ENCODE data around the gene MLC1. TPM values are rescaled to one million over a fixed set of nuclear protein-coding genes. Genes with fewer than 3 reads are reported as not detected.

MLC1 gene
- total and polyA plus RNA-seq, 10 of the 15 experiments (the other 5 are each of a cell fraction or from before 2014, with no cell fraction given): 0.03 to 0.15 (median 0.07) TPM; not detected in 7

DNA sequence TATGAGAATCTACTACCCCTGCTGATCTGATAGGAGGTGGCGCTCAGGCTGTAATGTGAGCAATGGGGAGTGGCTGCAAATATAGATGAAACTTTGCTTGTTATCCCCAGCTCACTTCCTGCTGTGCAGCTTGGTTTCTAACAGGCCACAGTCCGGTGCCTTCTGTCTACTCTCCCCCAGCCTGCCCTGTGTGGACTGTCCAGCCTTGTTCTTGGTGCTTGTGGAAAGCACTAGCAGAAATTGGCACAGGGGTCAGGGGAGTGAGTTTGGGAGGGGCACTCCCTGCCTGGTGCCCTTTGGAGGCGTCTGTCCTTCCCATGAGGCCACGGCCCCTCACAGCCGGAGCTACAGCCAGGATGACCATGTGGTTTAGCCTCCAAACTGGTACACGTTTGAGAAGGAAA, 18.9 kb upstream of the MLC1 start:
- no peak overlapping the region for H2AFZ ChIP-seq (ENCODE audit: control insufficient read depth, low read depth, low read length)
- H3K9ac ChIP-seq (ENCODE audit: control insufficient read depth, insufficient read depth, low read length): no peak overlapping the region
- RAD21 ChIA-PET (ENCODE audit: unreplicated experiment): no interaction called here
- H3K27ac ChIP-seq (ENCODE audit: control insufficient read depth, insufficient read depth): no peak overlapping the region
- in situ Hi-C loops (cut with MboI) (no loop called here), intact Hi-C loops (cut with micrococcal nuclease; ENCODE audit: unreplicated experiment) (no loop called here)
- no peaks in the 10 kb centered on the region for H3K27me3 ChIP-seq (replicated peaks in 1 of 2; ENCODE audit: control insufficient read depth in 2 of 2, insufficient read depth in 2 of 2, low read length in 1 of 2)
- CTCF ChIA-PET: no interaction called here
- H3K9me3 ChIP-seq (replicated peaks; ENCODE audit: control insufficient read depth, insufficient read depth, low read length): no peaks in the 10 kb centered on the region
- no peaks in the 10 kb centered on the region for H4K20me1 ChIP-seq (ENCODE audit: control insufficient read depth, insufficient read depth)
- no peaks in the 10 kb centered on the region for H3K79me2 ChIP-seq (ENCODE audit: control insufficient read depth, insufficient read depth, low read length)
- FAIRE-seq (no peak), DNase-seq (ENCODE audit: low read depth, low spot score) (no peak), ATAC-seq (no peak)
- H3K36me3 ChIP-seq (ENCODE audit: control insufficient read depth in 2 of 2, insufficient read depth in 2 of 2, low read length in 1 of 2): no peaks in the 10 kb centered on the region
- no peak overlapping the region for H3K4me3 ChIP-seq
- no TSS peak for BruUV-seq (replicated peaks)
- WGBS (ENCODE audit: insufficient coverage, insufficient replicate concordance, low lambda C conversion rate, missing lambda C conversion rate): 72% methylated on average over 6 of the region's 6 CpGs
- peaks cover 8% of the 10 kb centered on the region for H3K4me1 ChIP-seq (ENCODE audit: control insufficient read depth, insufficient read depth, low read length)
- SMC1A ChIA-PET (ENCODE audit: uncharacterized antibody, unreplicated experiment): no interaction called here
- POLR2A ChIA-PET: no interaction called here
- no peak overlapping the region for H3K4me2 ChIP-seq (ENCODE audit: control insufficient read depth, insufficient read depth)
- TF ChIP-seq, protein P1, sequence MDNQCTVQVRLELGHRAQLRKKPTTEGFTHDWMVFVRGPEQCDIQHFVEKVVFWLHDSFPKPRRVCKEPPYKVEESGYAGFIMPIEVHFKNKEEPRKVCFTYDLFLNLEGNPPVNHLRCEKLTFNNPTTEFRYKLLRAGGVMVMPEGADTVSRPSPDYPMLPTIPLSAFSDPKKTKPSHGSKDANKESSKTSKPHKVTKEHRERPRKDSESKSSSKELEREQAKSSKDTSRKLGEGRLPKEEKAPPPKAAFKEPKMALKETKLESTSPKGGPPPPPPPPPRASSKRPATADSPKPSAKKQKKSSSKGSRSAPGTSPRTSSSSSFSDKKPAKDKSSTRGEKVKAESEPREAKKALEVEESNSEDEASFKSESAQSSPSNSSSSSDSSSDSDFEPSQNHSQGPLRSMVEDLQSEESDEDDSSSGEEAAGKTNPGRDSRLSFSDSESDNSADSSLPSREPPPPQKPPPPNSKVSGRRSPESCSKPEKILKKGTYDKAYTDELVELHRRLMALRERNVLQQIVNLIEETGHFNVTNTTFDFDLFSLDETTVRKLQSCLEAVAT (IDR thresholded peaks at IDR 0.05): no peak
- TF ChIP-seq, protein P2, sequence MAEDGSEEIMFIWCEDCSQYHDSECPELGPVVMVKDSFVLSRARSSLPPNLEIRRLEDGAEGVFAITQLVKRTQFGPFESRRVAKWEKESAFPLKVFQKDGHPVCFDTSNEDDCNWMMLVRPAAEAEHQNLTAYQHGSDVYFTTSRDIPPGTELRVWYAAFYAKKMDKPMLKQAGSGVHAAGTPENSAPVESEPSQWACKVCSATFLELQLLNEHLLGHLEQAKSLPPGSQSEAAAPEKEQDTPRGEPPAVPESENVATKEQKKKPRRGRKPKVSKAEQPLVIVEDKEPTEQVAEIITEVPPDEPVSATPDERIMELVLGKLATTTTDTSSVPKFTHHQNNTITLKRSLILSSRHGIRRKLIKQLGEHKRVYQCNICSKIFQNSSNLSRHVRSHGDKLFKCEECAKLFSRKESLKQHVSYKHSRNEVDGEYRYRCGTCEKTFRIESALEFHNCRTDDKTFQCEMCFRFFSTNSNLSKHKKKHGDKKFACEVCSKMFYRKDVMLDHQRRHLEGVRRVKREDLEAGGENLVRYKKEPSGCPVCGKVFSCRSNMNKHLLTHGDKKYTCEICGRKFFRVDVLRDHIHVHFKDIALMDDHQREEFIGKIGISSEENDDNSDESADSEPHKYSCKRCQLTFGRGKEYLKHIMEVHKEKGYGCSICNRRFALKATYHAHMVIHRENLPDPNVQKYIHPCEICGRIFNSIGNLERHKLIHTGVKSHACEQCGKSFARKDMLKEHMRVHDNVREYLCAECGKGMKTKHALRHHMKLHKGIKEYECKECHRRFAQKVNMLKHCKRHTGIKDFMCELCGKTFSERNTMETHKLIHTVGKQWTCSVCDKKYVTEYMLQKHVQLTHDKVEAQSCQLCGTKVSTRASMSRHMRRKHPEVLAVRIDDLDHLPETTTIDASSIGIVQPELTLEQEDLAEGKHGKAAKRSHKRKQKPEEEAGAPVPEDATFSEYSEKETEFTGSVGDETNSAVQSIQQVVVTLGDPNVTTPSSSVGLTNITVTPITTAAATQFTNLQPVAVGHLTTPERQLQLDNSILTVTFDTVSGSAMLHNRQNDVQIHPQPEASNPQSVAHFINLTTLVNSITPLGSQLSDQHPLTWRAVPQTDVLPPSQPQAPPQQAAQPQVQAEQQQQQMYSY (CRISPR knock-in tag; IDR thresholded peaks at IDR 0.05): no peak
- TF ChIP-seq, protein P3, sequence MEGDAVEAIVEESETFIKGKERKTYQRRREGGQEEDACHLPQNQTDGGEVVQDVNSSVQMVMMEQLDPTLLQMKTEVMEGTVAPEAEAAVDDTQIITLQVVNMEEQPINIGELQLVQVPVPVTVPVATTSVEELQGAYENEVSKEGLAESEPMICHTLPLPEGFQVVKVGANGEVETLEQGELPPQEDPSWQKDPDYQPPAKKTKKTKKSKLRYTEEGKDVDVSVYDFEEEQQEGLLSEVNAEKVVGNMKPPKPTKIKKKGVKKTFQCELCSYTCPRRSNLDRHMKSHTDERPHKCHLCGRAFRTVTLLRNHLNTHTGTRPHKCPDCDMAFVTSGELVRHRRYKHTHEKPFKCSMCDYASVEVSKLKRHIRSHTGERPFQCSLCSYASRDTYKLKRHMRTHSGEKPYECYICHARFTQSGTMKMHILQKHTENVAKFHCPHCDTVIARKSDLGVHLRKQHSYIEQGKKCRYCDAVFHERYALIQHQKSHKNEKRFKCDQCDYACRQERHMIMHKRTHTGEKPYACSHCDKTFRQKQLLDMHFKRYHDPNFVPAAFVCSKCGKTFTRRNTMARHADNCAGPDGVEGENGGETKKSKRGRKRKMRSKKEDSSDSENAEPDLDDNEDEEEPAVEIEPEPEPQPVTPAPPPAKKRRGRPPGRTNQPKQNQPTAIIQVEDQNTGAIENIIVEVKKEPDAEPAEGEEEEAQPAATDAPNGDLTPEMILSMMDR (IDR thresholded peaks at IDR 0.05 in 2 of 3, conservative IDR thresholded peaks at IDR 0.05 in 1 of 3; ENCODE audit: control insufficient read depth in 2 of 3, extremely low read depth in 1 of 3, insufficient read depth in 1 of 3, low read depth in 3 of 3, low read length in 3 of 3): no peak
- TF ChIP-seq CREM (IDR thresholded peaks at IDR 0.05; ENCODE audit: low read depth) (no peak), NR2C2 (IDR thresholded peaks at IDR 0.05; ENCODE audit: borderline replicate concordance, control insufficient read depth, insufficient read length, low read depth) (no peak), WRNIP1 (IDR thresholded peaks at IDR 0.05; ENCODE audit: borderline replicate concordance, low read depth, low read length) (no peak), RUNX3 (IDR thresholded peaks at IDR 0.05; ENCODE audit: low read length) (no peak)
- TF ChIP-seq, protein P4, sequence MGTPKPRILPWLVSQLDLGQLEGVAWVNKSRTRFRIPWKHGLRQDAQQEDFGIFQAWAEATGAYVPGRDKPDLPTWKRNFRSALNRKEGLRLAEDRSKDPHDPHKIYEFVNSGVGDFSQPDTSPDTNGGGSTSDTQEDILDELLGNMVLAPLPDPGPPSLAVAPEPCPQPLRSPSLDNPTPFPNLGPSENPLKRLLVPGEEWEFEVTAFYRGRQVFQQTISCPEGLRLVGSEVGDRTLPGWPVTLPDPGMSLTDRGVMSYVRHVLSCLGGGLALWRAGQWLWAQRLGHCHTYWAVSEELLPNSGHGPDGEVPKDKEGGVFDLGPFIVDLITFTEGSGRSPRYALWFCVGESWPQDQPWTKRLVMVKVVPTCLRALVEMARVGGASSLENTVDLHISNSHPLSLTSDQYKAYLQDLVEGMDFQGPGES (IDR thresholded peaks at IDR 0.05): no peak
- TF ChIP-seq, protein P5, sequence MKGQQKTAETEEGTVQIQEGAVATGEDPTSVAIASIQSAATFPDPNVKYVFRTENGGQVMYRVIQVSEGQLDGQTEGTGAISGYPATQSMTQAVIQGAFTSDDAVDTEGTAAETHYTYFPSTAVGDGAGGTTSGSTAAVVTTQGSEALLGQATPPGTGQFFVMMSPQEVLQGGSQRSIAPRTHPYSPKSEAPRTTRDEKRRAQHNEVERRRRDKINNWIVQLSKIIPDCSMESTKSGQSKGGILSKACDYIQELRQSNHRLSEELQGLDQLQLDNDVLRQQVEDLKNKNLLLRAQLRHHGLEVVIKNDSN (IDR thresholded peaks at IDR 0.05; ENCODE audit: borderline replicate concordance, extremely low read length, insufficient read depth, low read depth, low read length): no peak
- TF ChIP-seq, protein P6, sequence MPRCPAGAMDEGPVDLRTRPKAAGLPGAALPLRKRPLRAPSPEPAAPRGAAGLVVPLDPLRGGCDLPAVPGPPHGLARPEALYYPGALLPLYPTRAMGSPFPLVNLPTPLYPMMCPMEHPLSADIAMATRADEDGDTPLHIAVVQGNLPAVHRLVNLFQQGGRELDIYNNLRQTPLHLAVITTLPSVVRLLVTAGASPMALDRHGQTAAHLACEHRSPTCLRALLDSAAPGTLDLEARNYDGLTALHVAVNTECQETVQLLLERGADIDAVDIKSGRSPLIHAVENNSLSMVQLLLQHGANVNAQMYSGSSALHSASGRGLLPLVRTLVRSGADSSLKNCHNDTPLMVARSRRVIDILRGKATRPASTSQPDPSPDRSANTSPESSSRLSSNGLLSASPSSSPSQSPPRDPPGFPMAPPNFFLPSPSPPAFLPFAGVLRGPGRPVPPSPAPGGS (IDR thresholded peaks at IDR 0.05; ENCODE audit: borderline replicate concordance, insufficient read depth, low read depth, low read length, poor library complexity, severe bottlenecking): no peak

All from GM12878 (cell line).